HG03196 (cell line): ENCODE results near the gene PHF14.
A peak's percentile ranks its signal among the peaks of the same experiment; 100 is the strongest.

Experiments used
- ATAC-seq: cut with Tn5 transposase; IDR thresholded peaks from one replicate; pipeline ENCODE4 v1.9.1; 2021; ENCODE audit not compliant: unreplicated experiment

Gene PHF14

DNA sequence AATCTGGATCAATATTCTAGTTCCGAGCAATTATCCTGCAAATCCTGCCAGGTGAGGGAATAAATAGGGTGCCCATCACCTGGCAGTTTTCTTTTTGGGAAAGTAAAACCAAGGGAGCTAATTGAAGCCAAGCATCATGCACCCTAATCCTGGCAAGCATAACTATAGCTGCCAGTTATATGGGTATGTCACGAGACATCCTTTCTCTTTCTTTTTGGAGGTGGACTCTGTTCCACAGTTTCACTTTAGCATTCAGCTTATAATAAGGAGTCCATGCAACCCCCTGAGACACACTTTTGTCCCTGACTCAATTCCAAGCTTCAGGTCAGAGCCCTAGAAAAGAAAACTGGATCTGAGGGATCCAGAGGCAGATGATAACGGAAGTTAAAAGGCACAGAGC lies 222.5 kb downstream of the PHF14 start:
- ATAC-seq = no peak

DNA sequence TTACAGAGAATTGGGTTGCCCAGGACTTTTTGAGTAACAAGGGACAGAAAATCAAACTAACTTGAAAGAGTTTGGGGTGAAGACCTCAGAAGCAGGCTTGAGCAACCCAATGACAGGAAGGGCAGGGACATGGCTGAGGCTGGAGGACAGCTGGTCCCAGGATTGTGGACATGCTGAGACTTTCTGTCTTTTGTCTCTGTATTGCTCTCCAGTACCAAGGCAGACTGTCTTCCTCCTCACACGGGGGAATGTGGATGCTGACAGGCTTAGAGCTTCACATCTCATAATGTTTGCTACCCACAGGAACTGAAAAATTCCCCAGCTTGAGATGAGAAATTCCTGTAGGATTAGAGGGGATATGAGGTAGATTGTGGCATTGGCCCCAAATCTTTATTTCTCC lies 229.6 kb downstream of the PHF14 start:
- ATAC-seq = no peak

- ATAC-seq = no peak
Observed at GRCh38 chr7:11203683-11204082, 230.0 kb downstream of the PHF14 start.

- no peak for ATAC-seq
Observed at GRCh38 chr7:11206177-11206899, 232.7 kb downstream of the PHF14 start.

GRCh38 chr7:11207565-11207964 lies 233.9 kb downstream of the PHF14 start:
- no peak for ATAC-seq

- no peak for ATAC-seq
Observed at GRCh38 chr7:11208883-11209465, 235.3 kb downstream of the PHF14 start.

- no peak for ATAC-seq
Observed at GRCh38 chr7:11210374-11210773, 236.7 kb downstream of the PHF14 start.

- peak; percentile 75 for ATAC-seq
Observed at GRCh38 chr7:11212080-11212711, 238.5 kb downstream of the PHF14 start.

- ATAC-seq = no peak
Observed at GRCh38 chr7:11212816-11213215, 239.1 kb downstream of the PHF14 start.

DNA sequence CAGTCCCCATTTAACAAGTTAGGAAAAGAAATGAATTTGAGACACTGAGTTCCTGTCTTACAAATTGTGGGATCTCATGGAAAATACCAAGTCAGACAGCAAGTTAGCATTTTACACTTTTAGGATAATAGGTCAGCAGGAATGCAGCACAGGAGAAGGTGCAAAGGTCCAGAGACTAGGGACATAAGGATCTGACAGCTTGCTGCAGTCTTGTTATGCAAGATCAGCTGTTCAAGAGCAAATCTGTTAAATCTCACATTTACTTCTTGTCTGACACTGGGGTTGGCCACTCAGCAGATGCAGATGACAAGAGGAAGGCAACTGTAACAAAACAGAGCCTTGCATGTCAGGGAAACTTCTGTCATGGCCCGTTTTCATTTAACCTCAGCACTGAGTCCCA lies 239.6 kb downstream of the PHF14 start:
- no peak for ATAC-seq

DNA sequence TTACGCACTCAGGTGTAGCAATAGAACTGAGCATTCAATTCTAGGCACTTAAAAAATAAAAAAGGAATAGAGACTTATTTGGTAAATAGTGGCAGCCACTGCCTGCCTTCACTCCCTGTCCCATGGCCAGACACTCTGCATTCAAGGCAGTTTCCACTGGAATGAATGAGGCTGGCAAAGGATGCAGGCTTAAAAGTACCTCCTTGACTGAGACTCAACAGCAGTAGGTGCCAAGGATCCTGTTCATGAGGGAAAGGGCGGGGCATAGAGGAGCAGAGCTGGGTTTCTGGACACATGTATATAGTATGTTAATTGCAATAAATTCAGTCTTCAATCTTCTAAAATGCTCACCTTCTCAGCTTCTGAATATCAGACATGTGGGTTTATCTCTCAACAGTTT lies 242.6 kb downstream of the PHF14 start:
- no peak for ATAC-seq

DNA sequence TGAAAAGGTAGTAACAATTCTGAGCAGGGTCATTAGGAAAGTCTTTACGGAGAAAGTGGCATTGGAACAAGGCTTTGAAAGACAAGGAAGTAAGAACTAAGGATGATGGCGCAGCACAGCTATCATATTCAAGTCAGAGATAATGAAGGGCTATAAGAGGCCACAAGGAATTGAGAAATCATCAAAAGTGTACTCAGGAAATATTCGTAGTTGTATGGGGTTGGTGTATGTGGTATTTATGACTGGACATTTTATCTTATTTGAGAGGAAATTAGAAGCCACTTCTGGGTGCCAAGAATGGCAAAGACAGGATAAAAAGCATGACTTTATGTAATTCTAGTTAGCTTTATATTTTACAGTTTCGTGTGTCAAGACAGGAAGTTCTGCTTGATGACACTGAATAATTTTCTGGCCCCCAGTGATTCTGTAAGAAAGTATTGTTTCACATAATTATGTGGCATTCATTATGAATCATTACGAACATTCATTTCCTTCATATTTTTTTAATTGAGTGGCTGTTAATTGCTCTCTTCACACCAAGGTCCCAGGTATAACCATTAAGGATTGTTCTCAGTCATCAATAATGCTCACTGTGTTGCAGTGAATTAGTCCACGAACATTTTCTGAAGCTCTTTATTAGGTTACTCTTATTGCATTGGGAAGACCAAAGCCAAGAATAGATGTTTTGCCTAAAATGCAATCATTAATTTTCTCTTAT lies 244.3 kb downstream of the PHF14 start:
- no peak for ATAC-seq
